Stimulated activated CD4-positive, alpha-beta T cell treated with anti-CD3 and anti-CD28 coated beads, Interleukin-4, amount 100 ng/mL, for 48 hours (primary cell): Measurements from ENCODE around the gene RAET1L.
"Not testable (repeated sequence)": the region's sequence is repeated elsewhere in the genome, so short reads cannot be mapped to it uniquely, and the experiment has no call there.

Experiments
- DNase-seq, 2 donors: peaks; one replicate each; pipeline ENCODE4 v3.0.0-alpha.2; 2020; ENCODE audit warnings: low read depth in 2 of 2

The RAET1L gene

GRCh38 chr6:150044621-150045145 lies 19.4 kb upstream of the RAET1L start:
- DNase-seq: no peak

- DNase-seq: no peak
These were observed 18.4 kb upstream of the RAET1L start for GRCh38 chr6:150043501-150044412.

DNA sequence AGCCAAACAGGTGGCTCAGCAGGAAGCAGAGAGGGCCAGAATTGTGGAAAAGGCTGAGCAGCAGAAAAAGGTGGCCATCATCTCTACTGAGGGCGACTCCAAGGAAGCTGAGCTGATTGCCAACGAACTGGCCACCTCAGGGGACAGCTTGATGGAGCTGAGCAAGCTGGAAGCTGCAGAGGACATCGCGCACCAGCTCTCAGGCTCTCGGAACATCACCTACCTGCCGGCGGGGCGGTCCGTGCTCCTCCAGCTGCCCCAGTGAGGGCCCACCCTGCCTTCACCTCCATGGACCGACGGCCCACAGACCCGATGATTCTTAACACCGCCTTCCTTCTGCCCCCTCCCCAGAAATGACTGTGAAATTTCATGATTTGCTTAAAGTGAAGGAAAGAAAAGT lies 17.8 kb upstream of the RAET1L start:
- DNase-seq: no peak

DNA sequence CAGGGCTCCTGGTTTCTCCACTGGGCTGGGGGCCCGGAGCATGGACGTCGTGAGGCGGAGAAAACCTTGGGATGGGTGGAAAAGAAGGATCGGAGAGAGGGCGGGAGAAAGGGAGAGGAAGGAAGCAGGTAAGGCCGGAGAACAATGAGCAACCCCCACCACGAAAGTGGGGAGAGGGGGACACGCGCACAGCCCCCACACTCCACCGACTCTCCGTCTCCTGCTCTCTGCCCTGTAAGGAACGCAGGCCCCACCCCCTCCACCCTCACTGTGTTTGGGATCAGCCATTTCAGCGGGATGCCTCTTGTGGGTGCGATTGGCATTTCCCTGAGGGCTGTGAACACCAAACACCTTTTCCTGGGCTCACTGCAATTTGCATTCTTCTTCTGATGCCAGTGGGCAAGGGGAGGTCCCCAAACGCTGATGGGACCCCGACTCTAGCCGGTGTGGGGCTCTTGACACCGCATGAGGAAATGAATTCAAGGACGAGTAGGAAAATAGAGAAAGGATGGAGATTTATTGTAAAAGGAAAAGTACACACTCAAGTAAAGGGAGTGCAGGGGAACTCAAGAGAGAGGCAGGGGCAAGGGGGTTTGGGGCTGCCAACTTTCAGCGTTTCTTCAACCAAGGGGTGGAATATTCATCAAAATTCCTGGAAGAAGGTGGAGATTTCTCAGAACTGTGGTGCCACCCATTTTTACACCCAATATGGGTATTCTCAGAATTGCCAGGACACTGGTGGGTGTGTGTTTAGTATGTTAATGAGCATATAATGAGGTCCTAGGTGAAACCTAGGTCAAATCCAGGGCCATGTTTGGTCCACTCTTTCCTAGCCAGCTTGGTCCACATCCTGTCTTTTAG lies 13.1 kb upstream of the RAET1L start:
- DNase-seq: no peak

- no peak for DNase-seq
These were observed 12.3 kb upstream of the RAET1L start for GRCh38 chr6:150037526-150038201.

- no peak for DNase-seq
These were observed 10.7 kb upstream of the RAET1L start for GRCh38 chr6:150036081-150036480.

GRCh38 chr6:150033207-150033771 lies 8.0 kb upstream of the RAET1L start:
- DNase-seq: no peak

DNA sequence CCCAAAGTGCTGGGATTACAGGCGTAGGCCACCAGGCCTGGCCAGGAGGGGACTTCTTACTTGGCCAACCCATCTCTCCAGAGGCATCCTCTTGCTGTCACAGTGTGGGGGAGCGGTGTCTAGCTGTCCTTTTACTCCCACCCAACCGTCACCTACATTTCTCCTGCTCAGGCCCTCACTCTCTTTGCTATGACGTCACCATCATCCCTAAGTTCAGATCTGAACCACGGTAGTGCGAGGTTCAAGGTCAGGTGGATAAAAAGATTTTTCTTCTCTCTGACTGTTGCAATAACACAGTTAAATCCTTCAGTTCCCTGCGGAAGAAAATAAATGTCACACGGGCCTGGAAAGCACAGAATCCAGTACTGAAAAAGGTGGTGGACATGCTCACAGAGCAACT lies 7.3 kb upstream of the RAET1L start:
- no peak for DNase-seq

- DNase-seq: no peak
These were observed 5.3 kb upstream of the RAET1L start for GRCh38 chr6:150030611-150031010.

- no peak for DNase-seq
These were observed 4.4 kb upstream of the RAET1L start for GRCh38 chr6:150029749-150030148.

DNA sequence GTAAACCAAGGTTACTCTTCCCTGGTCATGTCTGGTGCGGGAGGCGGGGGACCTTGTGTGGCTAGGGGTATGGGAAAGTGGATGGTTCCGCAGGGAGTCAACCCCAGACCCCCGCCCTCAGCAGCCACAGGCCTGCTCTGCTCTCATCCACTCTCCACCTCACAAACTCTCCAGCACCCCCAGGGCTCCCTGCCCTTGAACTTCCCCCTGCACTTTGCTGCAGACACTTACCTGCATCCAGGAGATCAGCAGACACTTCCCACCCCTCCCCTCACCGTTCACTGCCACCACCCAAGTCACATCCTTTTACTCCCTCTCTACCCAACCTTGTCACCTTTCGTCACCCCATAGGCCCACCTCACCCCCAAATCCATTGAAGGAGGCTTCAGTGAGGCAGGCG lies 3.9 kb upstream of the RAET1L start:
- no peak for DNase-seq

DNA sequence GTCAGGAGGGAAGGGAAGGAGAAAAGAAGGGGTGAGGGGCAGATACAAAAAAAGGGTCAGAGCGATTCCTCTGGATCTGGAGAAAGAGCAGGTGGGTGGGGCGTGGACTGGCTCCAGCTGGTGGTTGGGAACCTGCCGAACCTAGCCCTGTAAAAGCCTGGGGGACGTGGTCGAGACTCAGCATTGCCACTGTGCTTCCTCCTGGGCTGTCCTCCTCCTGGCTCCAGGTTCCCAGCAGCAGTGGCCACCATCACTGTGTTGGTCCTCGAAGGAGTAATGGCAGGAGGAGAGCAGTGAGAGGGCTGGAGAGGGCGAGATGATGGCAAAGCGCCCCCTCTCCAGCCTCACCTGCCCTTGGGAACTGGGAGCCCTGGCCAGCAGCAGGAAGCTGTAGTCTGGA lies 3.5 kb upstream of the RAET1L start:
- no peak for DNase-seq

GRCh38 chr6:150027806-150028565 lies 2.7 kb upstream of the RAET1L start:
- no peak for DNase-seq

DNA sequence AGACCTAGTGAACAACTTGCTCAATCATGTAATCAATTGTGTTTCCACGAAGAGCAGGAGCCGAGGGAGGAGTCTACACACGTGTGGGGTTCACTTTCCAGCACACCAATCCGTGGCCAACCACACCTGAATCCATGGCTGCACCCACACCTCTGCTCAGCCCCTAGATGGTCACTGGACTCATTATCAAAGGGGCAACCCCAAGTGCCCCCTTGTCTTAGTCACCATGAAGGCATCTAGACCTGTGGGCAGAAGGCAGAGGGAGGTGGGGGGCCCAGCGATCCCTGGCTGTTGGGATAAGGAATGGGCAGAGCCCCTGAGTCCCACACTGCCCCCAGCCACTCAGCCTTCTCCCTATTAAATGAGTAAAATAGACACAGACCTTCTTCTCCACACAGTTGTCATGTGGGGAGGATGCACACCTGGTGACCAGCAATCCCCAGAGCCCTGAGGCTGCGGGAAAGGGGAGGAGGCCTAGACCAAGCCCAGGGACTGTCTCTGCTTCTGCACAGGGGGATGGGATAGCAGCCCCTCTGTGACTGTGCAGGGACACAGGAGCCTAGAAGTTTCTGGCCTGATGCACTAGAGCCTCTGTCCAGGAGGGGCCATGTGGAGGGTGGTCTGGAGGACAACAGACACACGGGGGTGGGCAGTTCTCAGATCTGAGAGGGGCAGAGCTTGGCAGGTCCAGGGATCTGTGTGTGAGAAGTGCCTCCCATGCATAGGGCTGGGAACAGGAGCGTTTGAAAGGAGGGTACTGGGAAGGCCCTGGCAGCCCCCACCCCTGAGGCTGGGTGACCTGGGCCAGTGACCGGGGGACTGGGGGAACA lies 1.9 kb upstream of the RAET1L start:
- DNase-seq: no peak

DNA sequence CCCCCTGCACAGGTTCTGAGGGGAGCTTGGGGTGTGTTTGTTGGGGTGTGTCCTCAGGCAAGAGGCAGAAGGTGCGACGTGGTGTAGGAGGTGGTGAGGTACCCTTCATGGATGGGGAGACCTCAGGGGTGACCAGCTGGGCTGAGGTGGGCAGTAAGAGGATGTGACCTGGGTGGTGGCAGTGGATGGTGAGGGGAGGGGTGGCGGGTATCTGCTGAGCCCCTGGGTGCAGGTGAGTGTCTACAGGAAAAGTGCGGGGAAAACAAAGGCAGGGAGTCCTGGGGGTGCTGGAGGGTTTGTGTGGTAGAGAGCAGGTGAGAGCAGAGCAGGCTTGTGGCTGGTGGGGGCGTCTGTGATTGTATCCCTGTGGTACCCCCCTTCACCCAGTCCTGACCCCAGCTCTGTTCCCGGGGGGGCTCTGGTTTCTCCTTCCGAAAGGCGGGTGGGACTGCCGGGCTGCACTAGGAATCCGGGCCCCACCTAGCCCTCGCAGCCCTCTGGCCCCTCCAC lies 631 bp downstream of the RAET1L start:
- DNase-seq: no peak

DNA sequence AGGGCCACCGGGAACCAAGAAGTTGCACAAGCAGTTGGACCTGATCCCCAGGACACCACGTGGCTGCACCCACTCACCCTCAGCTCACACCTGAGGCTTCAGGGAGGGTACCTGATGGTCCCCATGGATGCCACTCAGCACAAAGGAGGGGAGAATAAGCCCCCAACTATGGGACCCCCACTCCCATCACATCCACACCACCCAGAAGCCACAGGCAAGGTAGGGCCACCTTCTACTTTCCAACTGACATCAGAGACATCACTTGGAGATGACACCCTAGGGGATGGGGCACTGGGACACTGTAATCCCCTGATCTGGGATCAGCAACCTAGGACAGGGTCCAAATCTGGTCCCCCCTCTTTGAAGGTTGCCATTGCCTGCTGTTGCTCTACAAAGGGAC lies 1.3 kb downstream of the RAET1L start:
- DNase-seq: not testable (repeated sequence)

DNA sequence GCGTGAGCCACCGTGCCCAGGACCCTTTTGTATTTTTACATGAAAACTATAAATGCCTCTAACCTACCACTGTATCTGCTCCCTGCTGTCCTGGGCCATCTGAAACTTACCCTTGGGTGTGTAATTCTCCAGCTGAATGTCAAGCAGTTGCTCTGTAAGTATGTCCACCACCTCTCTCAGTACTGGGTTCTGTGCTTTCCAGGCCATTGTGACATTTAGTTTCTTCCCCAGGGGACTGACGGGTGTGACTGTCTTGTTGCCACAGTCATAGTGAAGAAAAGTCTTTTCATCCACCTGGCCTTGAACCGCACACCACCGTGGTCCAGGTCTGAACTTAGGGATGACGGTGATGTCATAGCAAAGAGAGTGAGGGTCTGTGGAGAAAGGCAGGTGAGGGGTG lies 3.5 kb downstream of the RAET1L start:
- not testable (repeated sequence) for DNase-seq

DNA sequence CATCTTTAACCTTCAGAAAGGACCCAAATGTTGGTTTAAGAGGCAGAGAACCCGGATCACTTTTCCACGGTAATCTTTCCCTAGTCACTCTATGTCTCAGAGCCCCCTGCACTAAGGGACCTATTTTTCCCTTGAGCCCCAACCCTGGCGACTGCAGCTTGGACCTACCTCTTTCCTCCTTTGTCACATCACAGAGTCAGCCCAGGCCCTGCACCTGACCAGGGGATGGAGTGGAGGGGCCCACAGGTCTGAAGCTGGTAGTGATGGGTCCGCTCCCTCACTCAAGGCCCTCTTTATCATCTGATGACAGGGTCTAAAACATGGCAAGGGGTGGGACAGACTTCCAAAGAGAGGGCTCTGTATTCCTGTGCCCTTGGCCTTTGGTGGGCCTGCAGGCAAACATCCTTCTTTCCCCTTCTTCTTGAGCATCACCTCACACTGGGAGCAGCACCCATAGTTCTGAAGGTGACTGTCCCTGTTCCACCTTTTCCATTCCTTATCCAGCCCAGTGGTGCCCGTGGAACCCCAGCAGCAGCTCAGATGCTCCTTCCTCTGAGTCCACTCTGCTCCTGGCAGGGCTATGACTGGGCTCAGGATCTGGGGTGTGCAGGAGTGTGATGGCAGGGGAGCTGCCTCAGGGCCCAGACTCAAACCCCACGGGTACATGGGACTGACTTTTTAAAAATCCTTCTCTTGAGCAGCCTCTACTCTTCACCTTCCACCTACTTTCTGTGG lies 6.3 kb downstream of the RAET1L start:
- DNase-seq: no peak

DNA sequence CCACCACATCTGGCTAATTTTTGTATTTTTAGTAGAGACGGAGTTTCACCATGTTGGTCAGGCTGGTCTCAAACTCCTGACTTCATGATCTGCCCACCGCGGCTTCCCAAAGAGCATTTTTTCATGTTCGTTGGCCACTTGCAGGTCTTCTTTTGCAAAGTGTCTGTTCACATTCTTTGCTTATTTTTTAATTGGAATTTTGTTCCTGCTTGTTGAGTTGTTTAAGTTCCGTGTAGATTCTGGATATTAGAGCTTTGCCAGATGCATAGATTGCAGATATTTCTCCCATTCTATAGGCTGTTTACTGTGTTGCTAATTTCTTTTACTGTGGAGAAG lies 8.2 kb downstream of the RAET1L start:
- DNase-seq: not testable (repeated sequence)
